ENCODE data around the gene DNAH12. TPM values are rescaled to one million over a fixed set of nuclear protein-coding genes. Genes with fewer than 3 reads are reported as not detected.

The DNAH12 gene
- total RNA-seq, 1 experiment from 2014 or later, result not detected

- intact Hi-C loops (cut with micrococcal nuclease), result no loop called here
- ATAC-seq, result no peak
- H3K9me2 ChIP-seq (ENCODE audit: insufficient read depth), result no peaks in the 10 kb centered on the region
Observed at GRCh38 chr3:57391767-57392166, 152.4 kb downstream of the DNAH12 start.

More at GRCh38 chr3:57391767-57392166, 152.4 kb downstream of the DNAH12 start:
- Histone ChIP-seq H4K20me1 (ENCODE audit: insufficient read depth) (no peaks in the 10 kb centered on the region), H3K9ac (ENCODE audit: low read length) (no peak overlapping the region), H2AFZ (ENCODE audit: low read depth, low read length, poor library complexity, severe bottlenecking) (no peak overlapping the region), H3K27ac (ENCODE audit: low read depth, low read length) (no peak overlapping the region), H3K9me3 (ENCODE audit: control insufficient read depth in 1 of 2, insufficient read depth in 1 of 2, low read depth in 1 of 2, low read length in 2 of 2) (no peaks in the 10 kb centered on the region), H3K27me3 (ENCODE audit: insufficient read depth, low read length) (no peaks in the 10 kb centered on the region), H3K4me3 (replicated peaks in 1 of 2; ENCODE audit: low read depth in 1 of 2, low read length in 2 of 2) (no peak overlapping the region), H3K36me3 (ENCODE audit: control insufficient read depth in 1 of 2, insufficient read depth in 2 of 2, low read length in 2 of 2) (no peaks in the 10 kb centered on the region), H3K4me1 (ENCODE audit: control insufficient read depth in 1 of 2, insufficient read depth in 2 of 2, low read length in 2 of 2) (no peaks in the 10 kb centered on the region), H3K79me2 (ENCODE audit: insufficient read depth, low read length) (no peaks in the 10 kb centered on the region), H3K4me2 (ENCODE audit: low read length) (no peak overlapping the region)
- ChIA-PET CTCF (no interaction called here), RAD21 (ENCODE audit: low non-redundant PET in 1 of 2, low total read pairs in 2 of 2, uncharacterized antibody in 2 of 2, unreplicated experiment in 2 of 2) (no interaction called here), POLR2A (no interaction called here)
- BruUV-seq (replicated peaks), result no TSS peak
- no peak for TF ChIP-seq POLR2AphosphoS5 (IDR thresholded peaks at IDR 0.05; ENCODE audit: low read depth, low read length)
- no peak for TF ChIP-seq ELF1 (IDR thresholded peaks at IDR 0.05; ENCODE audit: borderline replicate concordance, low read depth)
- no peak for TF ChIP-seq EZH2phosphoT487 (IDR thresholded peaks at IDR 0.05; ENCODE audit: borderline replicate concordance)
- no peak for TF ChIP-seq SRF (IDR thresholded peaks at IDR 0.05; ENCODE audit: low read depth)
- TF ChIP-seq EZH2 (IDR thresholded peaks at IDR 0.05), result no peak
- no peak for TF ChIP-seq EGR1 (IDR thresholded peaks at IDR 0.05; ENCODE audit: low read depth)
- no peak for TF ChIP-seq MAX (IDR thresholded peaks at IDR 0.05)
- no peak for TF ChIP-seq SP1 (IDR thresholded peaks at IDR 0.05; ENCODE audit: low read depth)
- no peak for TF ChIP-seq POLR2A (IDR thresholded peaks at IDR 0.05; ENCODE audit: borderline replicate concordance, extremely low read depth, insufficient read depth, insufficient read length)
- TF ChIP-seq RAD21 (IDR thresholded peaks at IDR 0.05; ENCODE audit: low read depth), result no peak
- no peak for TF ChIP-seq REST (IDR thresholded peaks at IDR 0.05; ENCODE audit: low read depth)
- no peak for TF ChIP-seq FOSL1 (IDR thresholded peaks at IDR 0.05; ENCODE audit: low read depth)
- TF ChIP-seq CBX3 (IDR thresholded peaks at IDR 0.05; ENCODE audit: low read depth), result no peak
- no peak for TF ChIP-seq CEBPB (IDR thresholded peaks at IDR 0.05; ENCODE audit: low read depth)
- no peak for TF ChIP-seq CTCF (IDR thresholded peaks at IDR 0.05 in 2 of 3, conservative IDR thresholded peaks at IDR 0.05 in 1 of 3; ENCODE audit: borderline replicate concordance in 1 of 3, insufficient read depth in 1 of 3, low read depth in 2 of 3, low read length in 2 of 3)
- no peak for TF ChIP-seq SIN3A (IDR thresholded peaks at IDR 0.05; ENCODE audit: low read depth)
- DNase-seq (ENCODE audit: low read depth, low spot score), result no peak

Data from HCT116 (cell line).